Measurements from ENCODE around the gene UMOD.

- TF ChIP-seq, protein P1, sequence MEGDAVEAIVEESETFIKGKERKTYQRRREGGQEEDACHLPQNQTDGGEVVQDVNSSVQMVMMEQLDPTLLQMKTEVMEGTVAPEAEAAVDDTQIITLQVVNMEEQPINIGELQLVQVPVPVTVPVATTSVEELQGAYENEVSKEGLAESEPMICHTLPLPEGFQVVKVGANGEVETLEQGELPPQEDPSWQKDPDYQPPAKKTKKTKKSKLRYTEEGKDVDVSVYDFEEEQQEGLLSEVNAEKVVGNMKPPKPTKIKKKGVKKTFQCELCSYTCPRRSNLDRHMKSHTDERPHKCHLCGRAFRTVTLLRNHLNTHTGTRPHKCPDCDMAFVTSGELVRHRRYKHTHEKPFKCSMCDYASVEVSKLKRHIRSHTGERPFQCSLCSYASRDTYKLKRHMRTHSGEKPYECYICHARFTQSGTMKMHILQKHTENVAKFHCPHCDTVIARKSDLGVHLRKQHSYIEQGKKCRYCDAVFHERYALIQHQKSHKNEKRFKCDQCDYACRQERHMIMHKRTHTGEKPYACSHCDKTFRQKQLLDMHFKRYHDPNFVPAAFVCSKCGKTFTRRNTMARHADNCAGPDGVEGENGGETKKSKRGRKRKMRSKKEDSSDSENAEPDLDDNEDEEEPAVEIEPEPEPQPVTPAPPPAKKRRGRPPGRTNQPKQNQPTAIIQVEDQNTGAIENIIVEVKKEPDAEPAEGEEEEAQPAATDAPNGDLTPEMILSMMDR (IDR thresholded peaks at IDR 0.05) = no peak
- TF ChIP-seq POLR2A (IDR thresholded peaks at IDR 0.05) = no peak
These were observed 36.3 kb upstream of the UMOD start for GRCh38 chr16:20388854-20389253.

Data from thyroid gland (tissue), 4 donors.